ENCODE data around the gene PTPRF. TPM values are rescaled to one million over a fixed set of nuclear protein-coding genes. Genes with fewer than 3 reads are reported as not detected.

Gene PTPRF
- total RNA-seq, 4 donors from 2014 or later = 204 to 236 (median 231) TPM

GRCh38 chr1:43565600-43566360 is 35.1 kb downstream of the PTPRF start:
- 19 to 37% methylated on average over 38 to 40 of the region's 62 CpGs for whole genome bisulfite sequencing, 2 donors
- no peak for DNase-seq (ENCODE audit: low spot score in 2 of 2)
- H3K4me3 ChIP-seq (ENCODE audit: low read depth, poor library complexity, severe bottlenecking) = no peak overlapping the region
- TF ChIP-seq POLR2A (IDR thresholded peaks at IDR 0.05) (no peak), CTCF (IDR thresholded peaks at IDR 0.05) (no peak)
- intact Hi-C loops (cut with DNase I; ENCODE audit: low total_unique reads) = no loop called here

- no peak overlapping the region for H3K4me3 ChIP-seq (ENCODE audit: low read depth, poor library complexity, severe bottlenecking)
- no peak for TF ChIP-seq CTCF (IDR thresholded peaks at IDR 0.05)
- no peak for TF ChIP-seq POLR2A (IDR thresholded peaks at IDR 0.05)
- intact Hi-C loops (cut with DNase I; ENCODE audit: low total_unique reads) = no loop called here
- 79 to 84% methylated on average over 16 of the region's 16 CpGs for WGBS, 2 donors
- no peak for DNase-seq (ENCODE audit: low spot score in 2 of 2)
These were observed 35.8 kb downstream of the PTPRF start for GRCh38 chr1:43566382-43567044.

- TF ChIP-seq CTCF (IDR thresholded peaks at IDR 0.05) (no peak), POLR2A (IDR thresholded peaks at IDR 0.05) (no peak)
- intact Hi-C loops (cut with DNase I; ENCODE audit: low total_unique reads) = no loop called here
- H3K4me3 ChIP-seq (ENCODE audit: low read depth, poor library complexity, severe bottlenecking) = no peak overlapping the region
- 57 to 78% methylated on average over 6 of the region's 6 CpGs for WGBS, 2 donors
- DNase-seq (ENCODE audit: low spot score in 2 of 2) = no peak
These were observed 38.5 kb downstream of the PTPRF start for GRCh38 chr1:43569175-43569574.

GRCh38 chr1:43570277-43570676 is 39.6 kb downstream of the PTPRF start:
- WGBS, 2 donors = 82 to 86% methylated on average over 9 of the region's 9 CpGs
- no peak for DNase-seq (ENCODE audit: low spot score in 2 of 2)
- intact Hi-C loops (cut with DNase I; ENCODE audit: low total_unique reads) = no loop called here
- no peak overlapping the region for H3K4me3 ChIP-seq (ENCODE audit: low read depth, poor library complexity, severe bottlenecking)
- no peak for TF ChIP-seq POLR2A (IDR thresholded peaks at IDR 0.05)
- no peak for TF ChIP-seq CTCF (IDR thresholded peaks at IDR 0.05)

GRCh38 chr1:43570715-43571114 is 40.0 kb downstream of the PTPRF start:
- no peak overlapping the region for H3K4me3 ChIP-seq (ENCODE audit: low read depth, poor library complexity, severe bottlenecking)
- 78 to 82% methylated on average over 14 of the region's 14 CpGs for WGBS, 2 donors
- TF ChIP-seq CTCF (IDR thresholded peaks at IDR 0.05) (no peak), POLR2A (IDR thresholded peaks at IDR 0.05) (no peak)
- no peak for DNase-seq (ENCODE audit: low spot score in 2 of 2)
- intact Hi-C loops (cut with DNase I; ENCODE audit: low total_unique reads) = no loop called here

All from lower leg skin (tissue), 4 donors.